ENCODE results near the gene RAB20. TPM values are rescaled to one million over a fixed set of nuclear protein-coding genes. Genes with fewer than 3 reads are reported as not detected.

Gene RAB20
- total and polyA plus RNA-seq, 9 of the 15 experiments (the other 6 are each of a cell fraction or from before 2014, with no cell fraction given): 0.62 to 9.2 (median 5.4) TPM

DNA sequence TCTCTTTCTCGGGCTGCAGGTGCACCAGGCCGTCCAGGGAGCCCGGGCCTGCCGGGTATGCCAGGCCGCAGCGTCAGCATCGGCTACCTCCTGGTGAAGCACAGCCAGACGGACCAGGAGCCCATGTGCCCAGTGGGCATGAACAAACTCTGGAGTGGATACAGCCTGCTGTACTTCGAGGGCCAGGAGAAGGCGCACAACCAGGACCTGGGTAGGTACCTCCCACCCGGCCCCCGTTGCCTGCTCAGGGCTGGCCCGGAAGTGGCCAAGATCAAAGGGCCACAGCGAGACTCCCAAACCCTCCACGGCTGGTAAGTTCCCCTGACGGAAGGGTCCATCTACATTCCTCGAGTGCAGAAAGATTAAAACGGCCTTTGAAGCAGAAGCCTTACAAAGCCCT, 55.1 kb downstream of the RAB20 start:
- intact Hi-C loops (cut with micrococcal nuclease): loop anchor here (5.0 kb wide), 2 partner anchors 56 to 71 kb away; partner anchors contain the start of gene RAB20
- Histone ChIP-seq H3K36me3 (ENCODE audit: control insufficient read depth, insufficient read depth, low read length) (no peaks in the 10 kb centered on the region), H3K9me3 (replicated peaks; ENCODE audit: control insufficient read depth, insufficient read depth, low read depth, low read length) (no peaks in the 10 kb centered on the region), H3K4me3 (no peak overlapping the region), H3K4me2 (ENCODE audit: insufficient read depth, low read length) (peak overlapping the region; percentile 79), H3K9me1 (ENCODE audit: control insufficient read depth, insufficient read depth, low read length) (peaks cover 3% of the 10 kb centered on the region), H3K79me2 (ENCODE audit: control insufficient read depth, insufficient read depth, low read length) (no peaks in the 10 kb centered on the region; the same call in 2 of the 3 replicates), H2AFZ (ENCODE audit: low read depth, low read length) (peak overlapping the region; percentile 83), H4K20me1 (replicated peaks; ENCODE audit: control insufficient read depth, insufficient read depth, low read length) (no peaks in the 10 kb centered on the region), H3K27ac (ENCODE audit: extremely low read depth, low read depth, low read length) (peak overlapping the region; percentile 97), H3K4me1 (replicated peaks in 1 of 2; ENCODE audit: control insufficient read depth in 2 of 2, insufficient read depth in 2 of 2, low read length in 2 of 2) (peaks cover 65 to 72% of the 10 kb centered on the region in 2 experiments), H3K9ac (ENCODE audit: insufficient read depth in 1 of 2, low read depth in 2 of 2, low read length in 2 of 2) (peak overlapping the region; percentile 70 to 77), H3K27me3 (ENCODE audit: control insufficient read depth in 2 of 2, insufficient read depth in 2 of 2, low read length in 2 of 2) (no peaks in the 10 kb centered on the region)
- CTCF ChIA-PET (ENCODE audit: low intra/inter-chr PET ratio): no interaction called here
- 4% methylated on average over 9 of the region's 18 CpGs for WGBS (ENCODE audit: insufficient coverage, low coverage, missing lambda C conversion rate)
- in situ Hi-C loops (cut with MboI): no loop called here
- DNase-seq (ENCODE audit: extremely low read depth in 1 of 4, low spot score in 3 of 4) (peak; percentile 53 to 69 (median 59)), FAIRE-seq (peak; percentile 66), ATAC-seq (peak; percentile 36)
- no TSS peak for BruUV-seq (replicated peaks)
- POLR2A ChIA-PET: interaction anchor here (0.8 kb wide), 1 partner anchor 18 kb away, joined by 3 read pairs; no protein-coding TSS in a partner anchor
- TF ChIP-seq ZNF512 (tag; IDR thresholded peaks at IDR 0.05) (no peak), CREB3 (tag; conservative IDR thresholded peaks at IDR 0.05; ENCODE audit: low read depth) (no peak), RBM25 (IDR thresholded peaks at IDR 0.05; ENCODE audit: low read depth, low read length, severe bottlenecking) (peak; percentile 9), RBM15 (IDR thresholded peaks at IDR 0.05; ENCODE audit: insufficient read depth, low read length) (no peak), PBX2 (CRISPR knock-in tag; IDR thresholded peaks at IDR 0.05; ENCODE audit: low read depth) (no peak), PBX2 (tag; conservative IDR thresholded peaks at IDR 0.05; ENCODE audit: low read depth) (no peak), TCF7 (IDR thresholded peaks at IDR 0.05; ENCODE audit: borderline replicate concordance) (peak; percentile 94), PRDM10 (IDR thresholded peaks at IDR 0.05; ENCODE audit: partially characterized antibody) (peak; percentile 35), ZNF134 (CRISPR knock-in tag; conservative IDR thresholded peaks at IDR 0.05) (peak; percentile 100), NFRKB (IDR thresholded peaks at IDR 0.05; ENCODE audit: low read depth) (no peak), ZNF23 (CRISPR knock-in tag; IDR thresholded peaks at IDR 0.05) (no peak), LARP7 (IDR thresholded peaks at IDR 0.05) (no peak)
- TF ChIP-seq, protein P1, sequence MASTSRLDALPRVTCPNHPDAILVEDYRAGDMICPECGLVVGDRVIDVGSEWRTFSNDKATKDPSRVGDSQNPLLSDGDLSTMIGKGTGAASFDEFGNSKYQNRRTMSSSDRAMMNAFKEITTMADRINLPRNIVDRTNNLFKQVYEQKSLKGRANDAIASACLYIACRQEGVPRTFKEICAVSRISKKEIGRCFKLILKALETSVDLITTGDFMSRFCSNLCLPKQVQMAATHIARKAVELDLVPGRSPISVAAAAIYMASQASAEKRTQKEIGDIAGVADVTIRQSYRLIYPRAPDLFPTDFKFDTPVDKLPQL (IDR thresholded peaks at IDR 0.05; ENCODE audit: extremely low read depth, insufficient read length): no peak
